ENCODE measurements around the gene HBE1.

- TF ChIP-seq EZH2 (IDR thresholded peaks at IDR 0.05) (no peak), CTCF (IDR thresholded peaks at IDR 0.05) (no peak)
Observed at GRCh38 chr11:5231111-5231510, 38.6 kb downstream of the HBE1 start.
